Neural cell (in vitro differentiated cells): ENCODE data around the gene CTNNA2. TPM values are rescaled to one million over a fixed set of nuclear protein-coding genes. Genes with fewer than 3 reads are reported as not detected.

ENCODE experiments used
- H2AFZ ChIP-seq: fragments of 200-600, 300-800 bp; sonication (generic), shearing (Covaris generic); 2 replicates; pipeline ENCODE4 v1.6.0; 2014; ENCODE audit warnings: low read depth, mild to moderate bottlenecking, antibody characterized with exemption, low read length, moderate library complexity
- H3F3A ChIP-seq: fragments of 200-600 bp; shearing (Covaris generic); 2 replicates; pipeline ENCODE4 v1.6.1; 2016; ENCODE audit warnings: mild to moderate bottlenecking, moderate library complexity, mixed read lengths, antibody characterized with exemption, low read length; ENCODE audit not compliant: insufficient read depth, poor library complexity, severe bottlenecking
- H3K27ac ChIP-seq: fragments of 200-600, 300-800 bp; sonication (generic), shearing (Covaris generic); 2 replicates; pipeline ENCODE4 v1.5.1; 2014; ENCODE audit warnings: mild to moderate bottlenecking, low read length, moderate library complexity
- H3K27me3 ChIP-seq: fragments of 300-800, 200-600 bp; sonication (generic), shearing (Covaris generic); 2 replicates; pipeline ENCODE4 v1.6.0; 2014; ENCODE audit warnings: mild to moderate bottlenecking, low read depth, low read length, moderate library complexity; ENCODE audit not compliant: insufficient read depth
- H3K36me3 ChIP-seq: fragments of 300-800, 200-600 bp; sonication (generic), shearing (Covaris generic); 2 replicates; pipeline ENCODE4 v1.5.1; 2014; ENCODE audit warnings: mild to moderate bottlenecking, antibody characterized with exemption, low read length, moderate library complexity; ENCODE audit not compliant: insufficient read depth
- H3K4me2 ChIP-seq: fragments of 300-800, 200-600 bp; sonication (generic), shearing (Covaris generic); 2 replicates; pipeline ENCODE4 v1.6.0; 2014; ENCODE audit warnings: mild to moderate bottlenecking, low read length
- H3K4me3 ChIP-seq: fragments of 300-800, 200-600 bp; sonication (generic), shearing (Covaris generic); 2 replicates; pipeline ENCODE4 v1.5.1; 2014; ENCODE audit warnings: mild to moderate bottlenecking, low read length, moderate library complexity
- H3K79me2 ChIP-seq: fragments of 200-600 bp; shearing (Covaris generic); replicated peaks from 2 replicates; pipeline ENCODE4 v1.6.0; 2014; ENCODE audit warnings: mild to moderate bottlenecking, low read length, moderate library complexity; ENCODE audit not compliant: insufficient read depth
- H3K9ac ChIP-seq: fragments of 300-800, 200-600 bp; sonication (generic), shearing (Covaris generic); 2 replicates; pipeline ENCODE4 v1.6.1; 2016; ENCODE audit warnings: mild to moderate bottlenecking, low read length, mixed read lengths
- H3K9me2 ChIP-seq: fragments of 200-600 bp; shearing (Covaris generic); 2 replicates; pipeline ENCODE4 v1.6.1; 2016; ENCODE audit warnings: mild to moderate bottlenecking, low read length, mixed read lengths; ENCODE audit not compliant: insufficient read depth
- H3K9me3 ChIP-seq: fragments of 200-600, 300-800 bp; sonication (generic), shearing (Covaris generic); 2 replicates; pipeline ENCODE4 v1.6.1; 2016; ENCODE audit warnings: mild to moderate bottlenecking, mixed run types, low read length, moderate library complexity, mixed read lengths
- H4K20me1 ChIP-seq: fragments of 200-600 bp; shearing (Covaris generic); 2 replicates; pipeline ENCODE4 v1.6.1; 2016; ENCODE audit warnings: mild to moderate bottlenecking, mixed run types; ENCODE audit not compliant: insufficient read depth
- EP300 ChIP-seq: fragments of 450-650 bp; conservative IDR thresholded peaks from 2 replicates; pipeline ENCODE4 v1.6.1; 2014; ENCODE audit warnings: antibody characterized with exemption, mild to moderate bottlenecking, moderate library complexity; ENCODE audit not compliant: poor library complexity, severe bottlenecking
- EZH2 ChIP-seq: fragments of 200-600, 300-800 bp; shearing (Covaris generic), sonication (generic); IDR thresholded peaks from 2 replicates; pipeline ENCODE4 v1.6.1; 2014; ENCODE audit warnings: antibody characterized with exemption, low read length, borderline replicate concordance, mild to moderate bottlenecking; ENCODE audit not compliant: insufficient read depth, poor library complexity, severe bottlenecking
- MXI1 ChIP-seq: fragments of 450-650 bp; conservative IDR thresholded peaks from 2 replicates; pipeline ENCODE4 v1.6.1; 2014; ENCODE audit warnings: antibody characterized with exemption, mild to moderate bottlenecking; ENCODE audit not compliant: poor library complexity, severe bottlenecking
- POLR2AphosphoS5 ChIP-seq: IDR thresholded peaks from 2 replicates; pipeline ENCODE4 v1.6.1; 2012
- RAD21 ChIP-seq: fragments of 450-650 bp; conservative IDR thresholded peaks from 2 replicates; pipeline ENCODE4 v1.6.1; 2014; ENCODE audit warnings: antibody characterized with exemption, mild to moderate bottlenecking, moderate library complexity
- SMC3 ChIP-seq: fragments of 450-650 bp; conservative IDR thresholded peaks from 2 replicates; pipeline ENCODE4 v1.6.1; 2014; ENCODE audit warnings: antibody characterized with exemption, mild to moderate bottlenecking, moderate library complexity; ENCODE audit not compliant: poor library complexity
- TAF1 ChIP-seq: IDR thresholded peaks from 2 replicates; pipeline ENCODE4 v1.6.1; 2012; ENCODE audit warnings: low read depth
- polyA plus RNA-seq: library from polyadenylated mRNA; depleted of rRNA; stranded (reverse); fragments of >200 nt; gene quantifications from 2 replicates; pipeline ENCODE4 v1.2.3, GENCODE V29; 2014
- TF ChIP-seq, protein P1 (sequence below): fragments of 450-650 bp; IDR thresholded peaks from 2 replicates; pipeline ENCODE4 v1.5.1; 2014; ENCODE audit warnings: antibody characterized with exemption, mild to moderate bottlenecking, moderate library complexity; ENCODE audit not compliant: poor library complexity, severe bottlenecking
- TF ChIP-seq, protein P2 (sequence below): IDR thresholded peaks from 2 replicates; pipeline ENCODE4 v1.6.1; 2012; ENCODE audit warnings: borderline replicate concordance

Gene CTNNA2
- polyA plus RNA-seq, 1 donor from 2014 or later: 194 TPM

GRCh38 chr2:80035749-80036285 lies 523.0 kb downstream of the CTNNA2 start:
- H3K9me2 ChIP-seq: no peaks in the 10 kb centered on the region
- H3K4me2 ChIP-seq: no peak overlapping the region
- H3K27ac ChIP-seq: no peak overlapping the region
- H3K36me3 ChIP-seq: no peaks in the 10 kb centered on the region
- no peaks in the 10 kb centered on the region for H3K27me3 ChIP-seq
- no peak overlapping the region for H3K9ac ChIP-seq
- H2AFZ ChIP-seq: no peak overlapping the region
- no peak overlapping the region for H3K4me3 ChIP-seq
- TF ChIP-seq EP300 (peak; percentile 22), EZH2 (no peak)
- no peaks in the 10 kb centered on the region for H4K20me1 ChIP-seq
- no peaks in the 10 kb centered on the region for H3F3A ChIP-seq
- H3K79me2 ChIP-seq: no peaks in the 10 kb centered on the region
- no peaks in the 10 kb centered on the region for H3K9me3 ChIP-seq

DNA sequence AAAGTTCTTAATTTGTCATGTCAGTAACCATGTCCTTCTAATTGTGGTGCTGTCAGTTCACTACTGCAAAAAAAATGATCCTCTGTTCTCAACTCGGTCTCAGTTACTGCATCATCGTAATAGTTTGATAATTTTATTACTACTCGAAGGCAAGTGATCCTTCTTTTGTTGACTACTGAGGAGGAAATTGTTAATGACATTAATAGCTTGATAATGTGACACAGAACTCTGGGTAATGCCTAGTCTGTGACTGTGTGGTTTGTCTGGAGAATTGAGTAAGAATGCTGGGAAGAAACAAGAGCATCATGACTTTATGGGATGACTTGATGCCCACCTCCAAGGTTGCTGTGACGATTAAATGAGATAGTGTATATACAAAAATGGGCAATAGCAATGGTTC lies 524.5 kb downstream of the CTNNA2 start:
- H3K9me3 ChIP-seq: no peaks in the 10 kb centered on the region
- H3K36me3 ChIP-seq: no peaks in the 10 kb centered on the region
- no peak overlapping the region for H2AFZ ChIP-seq
- H3K79me2 ChIP-seq: no peaks in the 10 kb centered on the region
- H3K4me2 ChIP-seq: no peak overlapping the region
- H3K27ac ChIP-seq: no peak overlapping the region
- H3K4me3 ChIP-seq: no peak overlapping the region
- no peaks in the 10 kb centered on the region for H3K9me2 ChIP-seq
- TF ChIP-seq TAF1: no peak
- TF ChIP-seq EP300: no peak
- TF ChIP-seq SMC3: no peak
- TF ChIP-seq, protein P1, sequence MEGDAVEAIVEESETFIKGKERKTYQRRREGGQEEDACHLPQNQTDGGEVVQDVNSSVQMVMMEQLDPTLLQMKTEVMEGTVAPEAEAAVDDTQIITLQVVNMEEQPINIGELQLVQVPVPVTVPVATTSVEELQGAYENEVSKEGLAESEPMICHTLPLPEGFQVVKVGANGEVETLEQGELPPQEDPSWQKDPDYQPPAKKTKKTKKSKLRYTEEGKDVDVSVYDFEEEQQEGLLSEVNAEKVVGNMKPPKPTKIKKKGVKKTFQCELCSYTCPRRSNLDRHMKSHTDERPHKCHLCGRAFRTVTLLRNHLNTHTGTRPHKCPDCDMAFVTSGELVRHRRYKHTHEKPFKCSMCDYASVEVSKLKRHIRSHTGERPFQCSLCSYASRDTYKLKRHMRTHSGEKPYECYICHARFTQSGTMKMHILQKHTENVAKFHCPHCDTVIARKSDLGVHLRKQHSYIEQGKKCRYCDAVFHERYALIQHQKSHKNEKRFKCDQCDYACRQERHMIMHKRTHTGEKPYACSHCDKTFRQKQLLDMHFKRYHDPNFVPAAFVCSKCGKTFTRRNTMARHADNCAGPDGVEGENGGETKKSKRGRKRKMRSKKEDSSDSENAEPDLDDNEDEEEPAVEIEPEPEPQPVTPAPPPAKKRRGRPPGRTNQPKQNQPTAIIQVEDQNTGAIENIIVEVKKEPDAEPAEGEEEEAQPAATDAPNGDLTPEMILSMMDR: no peak
- TF ChIP-seq MXI1: no peak
- TF ChIP-seq EZH2: no peak
- no peak for TF ChIP-seq POLR2AphosphoS5
- TF ChIP-seq, protein P2, sequence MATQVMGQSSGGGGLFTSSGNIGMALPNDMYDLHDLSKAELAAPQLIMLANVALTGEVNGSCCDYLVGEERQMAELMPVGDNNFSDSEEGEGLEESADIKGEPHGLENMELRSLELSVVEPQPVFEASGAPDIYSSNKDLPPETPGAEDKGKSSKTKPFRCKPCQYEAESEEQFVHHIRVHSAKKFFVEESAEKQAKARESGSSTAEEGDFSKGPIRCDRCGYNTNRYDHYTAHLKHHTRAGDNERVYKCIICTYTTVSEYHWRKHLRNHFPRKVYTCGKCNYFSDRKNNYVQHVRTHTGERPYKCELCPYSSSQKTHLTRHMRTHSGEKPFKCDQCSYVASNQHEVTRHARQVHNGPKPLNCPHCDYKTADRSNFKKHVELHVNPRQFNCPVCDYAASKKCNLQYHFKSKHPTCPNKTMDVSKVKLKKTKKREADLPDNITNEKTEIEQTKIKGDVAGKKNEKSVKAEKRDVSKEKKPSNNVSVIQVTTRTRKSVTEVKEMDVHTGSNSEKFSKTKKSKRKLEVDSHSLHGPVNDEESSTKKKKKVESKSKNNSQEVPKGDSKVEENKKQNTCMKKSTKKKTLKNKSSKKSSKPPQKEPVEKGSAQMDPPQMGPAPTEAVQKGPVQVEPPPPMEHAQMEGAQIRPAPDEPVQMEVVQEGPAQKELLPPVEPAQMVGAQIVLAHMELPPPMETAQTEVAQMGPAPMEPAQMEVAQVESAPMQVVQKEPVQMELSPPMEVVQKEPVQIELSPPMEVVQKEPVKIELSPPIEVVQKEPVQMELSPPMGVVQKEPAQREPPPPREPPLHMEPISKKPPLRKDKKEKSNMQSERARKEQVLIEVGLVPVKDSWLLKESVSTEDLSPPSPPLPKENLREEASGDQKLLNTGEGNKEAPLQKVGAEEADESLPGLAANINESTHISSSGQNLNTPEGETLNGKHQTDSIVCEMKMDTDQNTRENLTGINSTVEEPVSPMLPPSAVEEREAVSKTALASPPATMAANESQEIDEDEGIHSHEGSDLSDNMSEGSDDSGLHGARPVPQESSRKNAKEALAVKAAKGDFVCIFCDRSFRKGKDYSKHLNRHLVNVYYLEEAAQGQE: no peak
- no peak for TF ChIP-seq RAD21
- H3F3A ChIP-seq: no peaks in the 10 kb centered on the region
- H3K27me3 ChIP-seq: no peaks in the 10 kb centered on the region
- H4K20me1 ChIP-seq: no peaks in the 10 kb centered on the region
- no peak overlapping the region for H3K9ac ChIP-seq
